HFF-Myc (cell line): ENCODE measurements around the gene AP3S2.

Experiments
- DNase-seq: peaks from one replicate; pipeline ENCODE4 v3.0.0-alpha.2; 2011; ENCODE audit warnings: low read depth; ENCODE audit errors: extremely low read depth
- H3K4me3 ChIP-seq: replicated peaks from 2 replicates; pipeline ENCODE4 v1.5.1; 2011; ENCODE audit warnings: low read depth, mild to moderate bottlenecking, control low read depth, low read length
- TF ChIP-seq, protein P1 (sequence below): IDR thresholded peaks from 2 replicates; pipeline ENCODE4 v1.5.1; 2012; ENCODE audit warnings: mild to moderate bottlenecking, low read depth, low read length, control low read depth; ENCODE audit errors: missing control alignments

Gene AP3S2

GRCh38 chr15:89880727-89881126 lies 13.1 kb downstream of the AP3S2 start:
- TF ChIP-seq, protein P1, sequence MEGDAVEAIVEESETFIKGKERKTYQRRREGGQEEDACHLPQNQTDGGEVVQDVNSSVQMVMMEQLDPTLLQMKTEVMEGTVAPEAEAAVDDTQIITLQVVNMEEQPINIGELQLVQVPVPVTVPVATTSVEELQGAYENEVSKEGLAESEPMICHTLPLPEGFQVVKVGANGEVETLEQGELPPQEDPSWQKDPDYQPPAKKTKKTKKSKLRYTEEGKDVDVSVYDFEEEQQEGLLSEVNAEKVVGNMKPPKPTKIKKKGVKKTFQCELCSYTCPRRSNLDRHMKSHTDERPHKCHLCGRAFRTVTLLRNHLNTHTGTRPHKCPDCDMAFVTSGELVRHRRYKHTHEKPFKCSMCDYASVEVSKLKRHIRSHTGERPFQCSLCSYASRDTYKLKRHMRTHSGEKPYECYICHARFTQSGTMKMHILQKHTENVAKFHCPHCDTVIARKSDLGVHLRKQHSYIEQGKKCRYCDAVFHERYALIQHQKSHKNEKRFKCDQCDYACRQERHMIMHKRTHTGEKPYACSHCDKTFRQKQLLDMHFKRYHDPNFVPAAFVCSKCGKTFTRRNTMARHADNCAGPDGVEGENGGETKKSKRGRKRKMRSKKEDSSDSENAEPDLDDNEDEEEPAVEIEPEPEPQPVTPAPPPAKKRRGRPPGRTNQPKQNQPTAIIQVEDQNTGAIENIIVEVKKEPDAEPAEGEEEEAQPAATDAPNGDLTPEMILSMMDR = no peak
- no peak for DNase-seq
- no peak overlapping the region for H3K4me3 ChIP-seq

DNA sequence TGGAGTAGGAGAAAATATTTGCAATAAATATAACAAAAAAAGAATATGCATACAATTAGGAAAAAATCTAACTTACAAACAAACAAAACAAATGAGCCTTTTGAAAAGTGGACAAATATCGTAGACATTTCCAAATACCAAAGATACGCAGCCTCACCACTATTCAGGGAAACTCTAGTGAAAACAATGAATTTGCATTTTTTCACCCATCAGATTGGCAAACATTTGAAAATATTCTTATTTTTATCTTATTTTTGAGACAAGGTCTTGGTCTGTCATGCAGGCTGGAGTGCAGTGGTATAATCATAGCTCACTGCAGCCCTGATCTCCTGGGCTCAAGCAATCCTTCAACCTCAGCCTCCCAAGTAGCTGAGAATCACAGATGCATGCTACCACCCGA lies 15.5 kb downstream of the AP3S2 start:
- DNase-seq = no peak
- TF ChIP-seq, protein P1 = no peak
- H3K4me3 ChIP-seq = no peak overlapping the region

- H3K4me3 ChIP-seq = no peak overlapping the region
- TF ChIP-seq, protein P1 = no peak
- no peak for DNase-seq
Observed at GRCh38 chr15:89877083-89877425, 16.7 kb downstream of the AP3S2 start.

- TF ChIP-seq, protein P1 = no peak
- DNase-seq = no peak
- no peak overlapping the region for H3K4me3 ChIP-seq
Observed at GRCh38 chr15:89876396-89877082, 17.3 kb downstream of the AP3S2 start.

- TF ChIP-seq, protein P1 = no peak
- no peak for DNase-seq
- H3K4me3 ChIP-seq = no peak overlapping the region
Observed at GRCh38 chr15:89875741-89876140, 18.1 kb downstream of the AP3S2 start.

DNA sequence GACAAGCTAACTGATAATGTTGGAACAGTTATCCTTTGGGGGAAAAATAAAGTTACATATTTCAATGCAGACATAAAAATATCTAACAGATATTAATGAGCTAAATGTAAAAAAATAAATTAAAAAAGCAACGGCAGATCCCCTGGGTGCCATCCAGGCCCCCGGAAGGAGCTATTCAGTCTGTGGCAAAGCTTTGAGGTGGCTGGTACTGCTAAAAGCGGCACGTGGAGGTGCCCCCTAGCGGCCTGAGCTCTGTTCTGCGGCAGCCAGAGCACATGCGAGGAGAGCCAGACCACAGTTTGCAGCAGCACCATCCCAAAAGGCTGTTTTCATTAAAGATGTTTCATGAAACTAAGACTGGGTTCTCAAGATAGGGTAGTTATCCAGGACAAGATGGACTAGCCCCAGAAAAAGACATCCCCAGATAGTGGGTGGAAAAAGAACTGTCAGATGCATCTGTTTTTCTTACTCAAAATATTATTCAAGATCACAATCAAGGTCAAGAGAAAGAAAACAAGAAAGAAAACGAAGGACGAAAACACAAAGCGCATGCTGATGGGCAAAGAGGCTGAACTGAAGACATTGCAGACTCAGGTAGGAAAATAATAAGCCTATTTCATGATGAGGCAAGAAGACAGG lies 18.7 kb downstream of the AP3S2 start:
- no peak overlapping the region for H3K4me3 ChIP-seq
- TF ChIP-seq, protein P1 = peak; percentile 97
- DNase-seq = no peak
